Smooth muscle cell (in vitro differentiated cells): ENCODE measurements around the gene ZNF148. TPM values are rescaled to one million over a fixed set of nuclear protein-coding genes. Genes with fewer than 3 reads are reported as not detected.

Experiments
- DNase-seq: peaks from one replicate; lab custom pipeline; 2025; ENCODE audit not compliant: unreplicated experiment; lab: John Stamatoyannopoulos, UW
- H2AFZ ChIP-seq: fragments of 200-600 bp; sonication (generic); 2 replicates; pipeline ENCODE4 v1.6.0; 2016; ENCODE audit warnings: antibody characterized with exemption, low read depth, mild to moderate bottlenecking
- H3F3A ChIP-seq: fragments of 200-600 bp; sonication (generic); 2 replicates; pipeline ENCODE4 v1.6.0; 2017; ENCODE audit warnings: antibody characterized with exemption, low read depth
- H3K27ac ChIP-seq: fragments of 200-600 bp; sonication (generic); 2 replicates; pipeline ENCODE4 v1.5.1; 2016; ENCODE audit warnings: low read depth, mild to moderate bottlenecking
- H3K27me3 ChIP-seq: fragments of 200-600 bp; sonication (generic); 2 replicates; pipeline ENCODE4 v1.6.1; 2016; ENCODE audit warnings: low read depth, mild to moderate bottlenecking
- H3K36me3 ChIP-seq: fragments of 200-600 bp; sonication (generic); 2 replicates; pipeline ENCODE4 v1.5.1; 2016; ENCODE audit warnings: low read depth
- H3K4me1 ChIP-seq: fragments of 200-600 bp; sonication (generic); 2 replicates; pipeline ENCODE4 v1.5.1; 2016; ENCODE audit warnings: low read depth
- H3K4me2 ChIP-seq: fragments of 200-600 bp; sonication (generic); 2 replicates; pipeline ENCODE4 v1.6.0; 2016; ENCODE audit warnings: mild to moderate bottlenecking
- H3K4me3 ChIP-seq: fragments of 200-600 bp; sonication (generic); 2 replicates; pipeline ENCODE4 v1.5.1; 2016; ENCODE audit warnings: mild to moderate bottlenecking
- H3K79me2 ChIP-seq: fragments of 200-600 bp; sonication (generic); 2 replicates; pipeline ENCODE4 v1.6.0; 2016; ENCODE audit warnings: low read depth, mild to moderate bottlenecking
- H3K9ac ChIP-seq: fragments of 200-600 bp; sonication (generic); 2 replicates; pipeline ENCODE4 v1.6.0; 2016; ENCODE audit warnings: low read depth
- H3K9me3 ChIP-seq: fragments of 200-600 bp; sonication (generic); replicated peaks from 2 replicates; pipeline ENCODE4 v1.5.1; 2016; ENCODE audit warnings: low read depth
- H4K20me1 ChIP-seq: fragments of 200-600 bp; sonication (generic); 2 replicates; pipeline ENCODE4 v1.6.0; 2016; ENCODE audit warnings: low read depth
- CTCF ChIP-seq: fragments of 200-600 bp; sonication (generic); IDR thresholded peaks from 2 replicates; pipeline ENCODE4 v1.5.1; 2017; ENCODE audit warnings: borderline replicate concordance, mild to moderate bottlenecking, antibody characterized with exemption; ENCODE audit not compliant: insufficient read depth, poor library complexity, severe bottlenecking
- WGBS: methylation state at CpG from one replicate; pipeline ENCODE4 v1.1.7; 2016; ENCODE audit warnings: low lambda C conversion rate; 5-methylcytosine and 5-hydroxymethylcytosine counted together
- polyA plus RNA-seq: library from polyadenylated mRNA; unstranded; fragments of >200 nt; fragmentation: Nextera tagmentation; extraction: Ambion mirVana; gene quantifications from 2 replicates; pipeline ENCODE4 v1.2.1, GENCODE V29; 2016
- total RNA-seq: library from RNA; depleted of rRNA; stranded (reverse); fragments of >200 nt; gene quantifications from 2 replicates; pipeline ENCODE4 v1.2.3, GENCODE V29; 2014

Gene ZNF148
- total and polyA plus RNA-seq, 2 experiments from 2014 or later = 23.6 to 27.7 TPM

GRCh38 chr3:125281381-125281780, 93.7 kb downstream of the ZNF148 start:
- no peaks in the 10 kb centered on the region for H3K9me3 ChIP-seq
- H3F3A ChIP-seq = no peaks in the 10 kb centered on the region
- no peak overlapping the region for H2AFZ ChIP-seq
- H3K27ac ChIP-seq = no peak overlapping the region
- H3K4me3 ChIP-seq = no peak overlapping the region
- DNase-seq = no peak
- no peak overlapping the region for H3K4me2 ChIP-seq
- no peaks in the 10 kb centered on the region for H3K27me3 ChIP-seq
- H4K20me1 ChIP-seq = peaks cover 49% of the 10 kb centered on the region
- no peak for TF ChIP-seq CTCF
- WGBS = 94% methylated on average over 1 of the region's 1 CpG
- H3K79me2 ChIP-seq = peaks cover 16% of the 10 kb centered on the region
- H3K36me3 ChIP-seq = peaks cover 7% of the 10 kb centered on the region
- H3K9ac ChIP-seq = no peak overlapping the region
- peaks cover 6% of the 10 kb centered on the region for H3K4me1 ChIP-seq

GRCh38 chr3:125280668-125281361, 94.3 kb downstream of the ZNF148 start:
- Histone ChIP-seq H3K9ac (no peak overlapping the region), H3K9me3 (no peaks in the 10 kb centered on the region), H4K20me1 (peaks cover 46% of the 10 kb centered on the region), H3F3A (no peaks in the 10 kb centered on the region), H3K36me3 (peaks cover 10% of the 10 kb centered on the region), H3K4me1 (peaks cover 6% of the 10 kb centered on the region), H3K27ac (no peak overlapping the region), H3K27me3 (no peaks in the 10 kb centered on the region), H3K4me3 (no peak overlapping the region), H3K4me2 (no peak overlapping the region), H3K79me2 (peaks cover 11% of the 10 kb centered on the region), H2AFZ (no peak overlapping the region)
- no peak for DNase-seq
- no peak for TF ChIP-seq CTCF
- 96% methylated on average over 2 of the region's 2 CpGs for WGBS

GRCh38 chr3:125278155-125278554, 97.0 kb downstream of the ZNF148 start:
- Histone ChIP-seq H3K36me3 (peaks cover 12% of the 10 kb centered on the region), H2AFZ (no peak overlapping the region), H3K27ac (no peak overlapping the region), H4K20me1 (peaks cover 31% of the 10 kb centered on the region), H3K4me3 (no peak overlapping the region), H3K4me2 (no peak overlapping the region), H3F3A (no peaks in the 10 kb centered on the region), H3K4me1 (peaks cover 6% of the 10 kb centered on the region), H3K27me3 (no peaks in the 10 kb centered on the region), H3K79me2 (no peaks in the 10 kb centered on the region), H3K9ac (no peak overlapping the region), H3K9me3 (no peaks in the 10 kb centered on the region)
- DNase-seq = no peak
- no peak for TF ChIP-seq CTCF
- WGBS = 98% methylated on average over 2 of the region's 2 CpGs

GRCh38 chr3:125271127-125271526, 104.0 kb downstream of the ZNF148 start:
- H3F3A ChIP-seq = no peaks in the 10 kb centered on the region
- H4K20me1 ChIP-seq = peaks cover 33% of the 10 kb centered on the region
- no peak overlapping the region for H3K4me3 ChIP-seq
- no peak for TF ChIP-seq CTCF
- H3K36me3 ChIP-seq = peaks cover 6% of the 10 kb centered on the region
- no peaks in the 10 kb centered on the region for H3K27me3 ChIP-seq
- H3K9ac ChIP-seq = no peak overlapping the region
- no peak overlapping the region for H3K4me2 ChIP-seq
- no peak overlapping the region for H2AFZ ChIP-seq
- peaks cover 7% of the 10 kb centered on the region for H3K79me2 ChIP-seq
- DNase-seq = no peak
- H3K9me3 ChIP-seq = no peaks in the 10 kb centered on the region
- no peaks in the 10 kb centered on the region for H3K4me1 ChIP-seq
- no peak overlapping the region for H3K27ac ChIP-seq
- WGBS = 77% methylated on average over 7 of the region's 7 CpGs
